K562 (cell line): ENCODE measurements around the gene TMEM217. TPM values are rescaled to one million over a fixed set of nuclear protein-coding genes. Genes with fewer than 3 reads are reported as not detected.

Source experiments
- CREB1 ChIP-seq, 2 experiments: sonication (generic) in 1 of 2; formaldehyde crosslinking in 1 of 2; IDR thresholded peaks; 2 replicates each; pipeline versions ENCODE4 v1.6.1 to v1.8.0; 2012 to 2022; ENCODE audit warnings: inconsistent platforms in 1 of 2, mild to moderate bottlenecking in 1 of 2, missing genetic modification reagents in 1 of 2, moderate library complexity in 1 of 2
- E4F1 ChIP-seq: fragments of 250-450 bp; sonication (Bioruptor Pico); IDR thresholded peaks from 2 replicates; pipeline ENCODE4 v1.5.0; 2021; ENCODE audit warnings: mild to moderate bottlenecking, borderline replicate concordance
- ETV6 ChIP-seq, 3 experiments: fragments of 150-350 bp in 1 of 3; sonication (generic) in 1 of 3; formaldehyde crosslinking in 1 of 3; IDR thresholded peaks; 2 replicates each; pipeline versions ENCODE4 v1.6.1 to v1.8.0; 2014 to 2022; ENCODE audit warnings: borderline replicate concordance in 2 of 3, low read depth in 2 of 3, antibody characterized with exemption in 1 of 3, low read length in 1 of 3, mild to moderate bottlenecking in 1 of 3, missing genetic modification reagents in 1 of 3
- FOXA1 ChIP-seq: fragments of 450-650 bp; IDR thresholded peaks from 2 replicates; pipeline ENCODE4 v1.6.1; 2016; ENCODE audit warnings: mild to moderate bottlenecking, borderline replicate concordance
- GTF3C2 ChIP-seq: IDR thresholded peaks from 3 replicates; pipeline ENCODE4 v1.6.1; 2011; ENCODE audit warnings: borderline replicate concordance, mild to moderate bottlenecking, moderate library complexity; ENCODE audit not compliant: insufficient read length; ENCODE audit errors: extremely low read depth
- HDAC3 ChIP-seq: fragments of 450-650 bp; IDR thresholded peaks from 2 replicates; pipeline ENCODE4 v1.6.1; 2018; ENCODE audit warnings: borderline replicate concordance, mild to moderate bottlenecking, moderate library complexity; ENCODE audit not compliant: partially characterized antibody
- HNRNPLL ChIP-seq: fragments of 200-400 bp; formaldehyde crosslinking; IDR thresholded peaks from 2 replicates; pipeline ENCODE4 v1.6.1; 2017; ENCODE audit warnings: low read length, low read depth, mild to moderate bottlenecking; ENCODE audit not compliant: poor library complexity, severe bottlenecking
- HSF4 ChIP-seq: fragments of 250-450 bp; sonication (Bioruptor Pico); IDR thresholded peaks from 2 replicates; pipeline ENCODE4 v2.1.2; 2022; ENCODE audit warnings: mild to moderate bottlenecking, moderate library complexity, borderline replicate concordance
- KHSRP ChIP-seq: fragments of 450-650 bp; IDR thresholded peaks from 2 replicates; pipeline ENCODE4 v1.6.1; 2017
- NFIX ChIP-seq: fragments of 250-450 bp; sonication (Bioruptor Pico); IDR thresholded peaks from 2 replicates; pipeline ENCODE4 v1.4.0; 2020; ENCODE audit warnings: low read depth, mild to moderate bottlenecking, moderate library complexity
- POLR2AphosphoS2 ChIP-seq: IDR thresholded peaks from 2 replicates; pipeline ENCODE4 v1.6.1; 2012; ENCODE audit warnings: low read length, improper control_type of control experiment
- TSHZ1 ChIP-seq: fragments of 250-450 bp; sonication (Bioruptor Pico); IDR thresholded peaks from 2 replicates; pipeline ENCODE4 v1.4.0; 2020; ENCODE audit warnings: mild to moderate bottlenecking, moderate library complexity
- ZNF253 ChIP-seq: fragments of 250-450 bp; sonication (Bioruptor Pico); conservative IDR thresholded peaks from 2 replicates; pipeline ENCODE4 v1.6.1; 2021; ENCODE audit warnings: mild to moderate bottlenecking
- polyA plus RNA-seq, 8 experiments: library from polyadenylated mRNA; depleted of rRNA in 4 of 8; stranded (reverse) in 5 of 8; unstranded in 3 of 8; fragments of >200 nt; fragmentation: Nextera tagmentation in 2 of 8; fragmentation: Illumina TruSeq in 1 of 8; extraction: Ambion mirVana in 2 of 8; extraction: Trizol in 1 of 8; gene quantifications; 2 replicates each; pipeline versions ENCODE4 v1.2.1 to v1.2.3, GENCODE V29; 2011 to 2014; ENCODE audit warnings: inconsistent platforms in 1 of 8, missing spikeins in 1 of 8
- total RNA-seq, 7 experiments: library from RNA; depleted of rRNA in 6 of 7; stranded (reverse); fragments of >200 nt in 6 of 7; fragmentation: Illumina TruSeq in 2 of 7; extraction: Trizol in 2 of 7; gene quantifications; 2 replicates each; pipeline versions ENCODE4 v1.2.1 to v1.2.3, GENCODE V29; 2011 to 2021; ENCODE audit warnings: low replicate concordance in 1 of 7
- TF ChIP-seq, protein P1 (sequence below): fragments of 450-650 bp; IDR thresholded peaks from 2 replicates; pipeline ENCODE4 v1.6.1; 2018; ENCODE audit warnings: mild to moderate bottlenecking, low read depth; ENCODE audit not compliant: partially characterized antibody

TMEM217 gene
- total and polyA plus RNA-seq, 9 of the 15 experiments (the other 6 are each of a cell fraction or from before 2014, with no cell fraction given), result 1.3 to 8.0 (median 1.9) TPM

GRCh38 chr6:37176268-37177076 is 81.5 kb downstream of the TMEM217 start (continued):
- peak; percentile 84; the same call in 1 of the 2 replicates for TF ChIP-seq E4F1
- no peak for TF ChIP-seq TSHZ1 (CRISPR knock-in tag)
- no peak; the same call in 1 of the 2 replicates for TF ChIP-seq KHSRP
- TF ChIP-seq ZNF253 (CRISPR knock-in tag), result no peak; the same call in 1 of the 2 replicates
- TF ChIP-seq HNRNPLL, result peak; percentile 33
- no peak for TF ChIP-seq CREB1 (IDR thresholded peaks at IDR 0.05)
- no peak for TF ChIP-seq CREB1 (CRISPR knock-in tag; IDR thresholded peaks at IDR 0.05)
- TF ChIP-seq, protein P1, sequence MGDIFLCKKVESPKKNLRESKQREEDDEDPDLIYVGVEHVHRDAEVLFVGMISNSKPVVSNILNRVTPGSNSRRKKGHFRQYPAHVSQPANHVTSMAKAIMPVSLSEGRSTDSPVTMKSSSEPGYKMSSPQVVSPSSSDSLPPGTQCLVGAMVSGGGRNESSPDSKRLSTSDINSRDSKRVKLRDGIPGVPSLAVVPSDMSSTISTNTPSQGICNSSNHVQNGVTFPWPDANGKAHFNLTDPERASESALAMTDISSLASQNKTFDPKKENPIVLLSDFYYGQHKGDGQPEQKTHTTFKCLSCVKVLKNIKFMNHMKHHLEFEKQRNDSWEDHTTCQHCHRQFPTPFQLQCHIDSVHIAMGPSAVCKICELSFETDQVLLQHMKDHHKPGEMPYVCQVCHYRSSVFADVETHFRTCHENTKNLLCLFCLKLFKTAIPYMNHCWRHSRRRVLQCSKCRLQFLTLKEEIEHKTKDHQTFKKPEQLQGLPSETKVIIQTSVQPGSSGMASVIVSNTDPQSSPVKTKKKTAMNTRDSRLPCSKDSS, result no peak
- TF ChIP-seq HDAC3, result no peak
- TF ChIP-seq GTF3C2, result no peak
- no peak; the same call in 1 of the 2 replicates for TF ChIP-seq HSF4 (CRISPR knock-in tag)
- TF ChIP-seq FOXA1, result no peak
- peak in 1 of 2 experiments; percentile 26; a peak in 1 of 4 replicates for TF ChIP-seq ETV6 (IDR thresholded peaks at IDR 0.05; ENCODE audit: borderline replicate concordance in 1 of 2, low read depth in 2 of 2, low read length in 1 of 2)
- TF ChIP-seq ETV6 (CRISPR knock-in tag; IDR thresholded peaks at IDR 0.05; ENCODE audit: borderline replicate concordance), result no peak
- TF ChIP-seq POLR2AphosphoS2, result peak; percentile 99
- no peak for TF ChIP-seq NFIX (CRISPR knock-in tag)
